NAMALWA (cell line): ENCODE data around the gene PPP1R17.

Experiments
- DNase-seq: peaks from one replicate; pipeline ENCODE4 v3.0.0-alpha.2; 2015; ENCODE audit warnings: low spot score

PPP1R17 gene

DNA sequence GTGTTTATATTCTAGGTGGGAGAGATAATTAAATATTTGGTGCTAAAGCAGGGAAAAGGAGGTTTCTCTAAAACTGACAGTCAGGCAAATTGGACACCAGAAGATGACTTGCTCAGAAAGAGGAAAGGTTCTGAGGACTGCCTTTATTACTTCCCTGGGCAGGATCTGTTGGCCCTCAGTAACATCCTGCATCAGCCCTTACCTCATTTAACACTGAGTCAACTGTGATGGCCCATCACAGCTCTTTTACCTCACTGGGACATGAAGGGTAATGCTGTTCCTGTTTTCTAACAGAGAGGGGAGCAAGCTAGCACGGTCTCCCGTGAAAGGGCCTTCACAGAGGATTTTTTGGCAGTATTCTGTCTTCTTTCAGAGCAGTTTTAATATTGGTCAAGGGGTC, 12.0 kb downstream of the PPP1R17 start:
- no peak for DNase-seq

DNA sequence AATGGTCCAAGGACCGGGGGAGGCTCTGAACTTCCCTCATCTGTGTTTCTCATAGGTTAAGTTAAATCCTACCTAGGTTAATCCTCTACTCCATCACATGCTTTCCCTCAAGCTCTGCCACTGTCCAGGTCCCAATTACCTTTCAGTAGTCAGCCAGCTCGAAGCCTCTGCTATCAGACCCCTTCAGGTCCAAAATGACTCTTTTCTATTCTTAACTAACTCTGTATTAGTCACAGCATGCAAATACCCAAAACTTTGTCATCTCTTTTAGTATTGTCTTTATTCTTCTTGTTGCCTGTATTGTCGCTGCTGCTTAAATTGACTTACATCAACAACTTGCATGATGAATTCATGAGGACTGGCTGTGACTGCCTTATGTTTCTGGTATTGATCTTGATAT, 15.3 kb downstream of the PPP1R17 start:
- no peak for DNase-seq

DNA sequence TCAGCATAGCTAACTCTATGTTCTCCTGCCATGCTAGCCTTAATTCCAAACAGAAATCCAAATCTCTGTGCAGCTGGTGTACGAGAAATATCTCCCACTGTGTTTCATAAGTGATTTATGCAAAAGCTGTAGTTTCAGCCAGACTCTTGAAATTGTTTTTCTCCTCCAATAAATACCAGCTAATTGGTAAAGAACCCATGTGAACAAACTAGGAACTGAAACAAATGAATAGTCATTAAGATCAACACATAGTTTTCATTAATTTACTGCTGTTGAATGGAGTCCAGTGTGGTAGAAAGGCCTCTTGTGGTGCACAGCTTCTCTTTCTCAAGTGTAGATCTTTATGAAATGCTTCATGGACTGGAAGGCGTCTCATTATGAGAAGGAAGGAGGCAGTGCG, 18.4 kb downstream of the PPP1R17 start:
- DNase-seq, result no peak

DNA sequence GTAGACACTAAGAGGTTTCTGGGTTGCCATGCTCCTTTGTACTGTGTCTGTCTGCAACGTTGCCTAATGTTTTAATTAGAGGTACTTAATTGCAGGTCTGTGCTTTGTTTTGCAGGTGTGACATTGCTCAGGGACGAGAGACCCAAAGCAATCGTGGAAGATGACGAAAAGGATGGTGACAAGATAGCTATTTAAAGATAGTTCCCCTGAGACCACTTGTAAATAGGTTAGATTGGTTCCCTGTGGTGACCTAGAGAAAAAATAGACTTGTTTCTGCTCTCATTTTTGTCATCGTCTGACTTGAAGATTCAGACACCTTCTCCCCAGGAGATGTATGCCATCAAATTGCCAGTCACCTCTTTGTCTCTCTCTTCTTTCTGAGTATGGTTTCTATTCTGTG, 20.1 kb downstream of the PPP1R17 start:
- DNase-seq, result no peak

DNA sequence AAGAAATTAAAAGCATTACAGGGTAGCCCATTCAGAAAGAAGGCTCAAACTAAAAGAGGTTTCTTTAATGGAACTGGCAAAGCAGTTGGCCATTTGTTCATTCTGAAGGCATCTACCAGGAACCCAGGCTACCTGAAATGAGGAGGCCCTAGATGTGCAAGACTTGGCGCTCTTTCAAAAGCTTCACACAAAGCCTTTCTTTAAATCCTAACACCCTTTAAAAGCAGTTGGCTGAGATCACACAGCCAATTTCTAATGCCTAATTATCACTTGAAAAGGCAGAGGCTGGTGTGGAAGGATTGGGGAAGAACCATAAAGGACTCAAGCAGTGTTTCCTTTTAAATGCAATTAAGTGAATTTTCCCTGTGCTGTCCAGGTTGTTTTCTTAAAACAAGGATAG, 23.2 kb downstream of the PPP1R17 start:
- DNase-seq, result no peak

DNA sequence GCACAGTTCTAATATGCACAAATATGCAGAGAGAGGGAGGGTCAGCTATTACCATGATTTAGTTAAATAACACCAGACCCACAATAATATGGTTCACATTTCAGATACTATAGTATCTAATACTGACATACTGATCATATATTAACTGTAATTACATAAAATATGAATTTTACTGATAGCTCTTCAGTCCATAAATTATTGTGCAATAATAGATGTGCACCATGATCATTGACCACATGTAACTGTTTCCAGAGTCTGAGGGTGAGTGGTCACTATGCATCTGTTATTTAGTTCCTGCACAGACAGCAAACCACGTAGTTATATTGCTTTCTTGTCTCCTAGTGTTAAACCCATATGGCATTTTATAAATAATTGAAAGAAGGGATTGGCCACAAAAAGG, 29.3 kb downstream of the PPP1R17 start:
- no peak for DNase-seq

DNA sequence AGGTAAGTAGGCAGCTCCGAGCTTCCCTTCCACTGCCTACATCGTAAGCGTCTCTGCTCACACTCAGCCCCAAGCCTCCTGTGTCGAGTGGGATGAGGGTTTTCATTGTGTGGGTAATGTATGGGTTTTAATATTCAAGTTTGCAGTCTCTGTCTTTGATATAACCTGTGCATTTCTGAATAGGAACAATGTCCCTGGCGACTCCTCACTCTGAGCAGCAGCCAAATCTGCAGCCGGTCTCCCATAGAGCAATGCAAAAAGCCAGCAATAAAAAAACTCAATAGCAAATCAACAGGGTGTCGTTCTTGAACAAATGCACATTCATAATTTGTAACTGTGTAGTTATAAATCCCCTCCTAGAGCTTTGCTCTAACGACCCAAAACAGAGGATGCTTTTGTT, 33.4 kb downstream of the PPP1R17 start:
- no peak for DNase-seq

DNA sequence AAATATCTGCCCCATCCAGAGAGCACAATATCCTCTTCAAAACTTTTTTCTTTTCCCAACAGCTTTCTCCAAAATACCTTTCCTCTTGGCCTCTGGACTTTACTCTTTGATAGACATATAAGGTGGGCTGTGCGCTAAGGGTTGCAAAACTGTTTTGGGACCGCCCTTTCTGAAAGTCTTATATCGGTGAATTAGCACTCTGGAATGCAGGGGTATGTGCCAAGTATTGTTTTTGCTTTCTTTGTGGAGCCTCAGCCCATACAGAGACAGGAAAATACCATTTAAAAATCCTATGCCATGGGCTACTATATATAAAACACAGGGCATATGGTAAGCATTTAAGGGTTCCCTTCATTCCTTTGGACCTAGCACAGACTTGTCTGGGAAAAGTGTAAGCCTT, 37.7 kb downstream of the PPP1R17 start:
- DNase-seq, result no peak

DNA sequence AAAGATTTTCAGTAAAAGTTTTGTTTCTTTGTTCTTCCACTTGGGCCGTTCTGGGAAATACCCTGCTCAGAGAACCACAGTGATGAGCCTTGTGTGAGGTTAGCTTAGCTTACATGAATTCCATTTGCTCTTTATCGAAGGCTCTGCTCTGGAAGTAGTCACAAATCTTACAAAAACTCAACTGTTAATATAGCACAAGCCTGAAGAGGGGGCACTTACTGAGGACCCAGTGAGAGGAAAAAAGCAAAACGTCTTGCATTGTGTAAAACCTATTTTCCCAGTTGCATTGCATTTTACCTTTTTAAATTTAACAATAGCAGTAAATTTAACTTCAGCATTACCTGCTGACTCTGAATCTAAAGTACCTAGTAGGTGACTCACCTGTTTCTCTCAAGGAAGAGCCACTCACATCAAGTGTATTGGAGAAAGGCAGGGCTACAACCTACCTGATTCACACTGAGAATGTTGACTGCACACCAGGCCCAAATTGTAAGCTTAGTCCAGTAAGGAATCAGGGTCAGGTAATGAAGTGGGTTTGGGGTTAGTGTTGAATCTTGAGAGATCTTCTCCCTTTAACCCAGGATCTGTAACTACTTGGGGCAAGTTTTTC, 42.3 kb downstream of the PPP1R17 start:
- peak; percentile 22 for DNase-seq

DNA sequence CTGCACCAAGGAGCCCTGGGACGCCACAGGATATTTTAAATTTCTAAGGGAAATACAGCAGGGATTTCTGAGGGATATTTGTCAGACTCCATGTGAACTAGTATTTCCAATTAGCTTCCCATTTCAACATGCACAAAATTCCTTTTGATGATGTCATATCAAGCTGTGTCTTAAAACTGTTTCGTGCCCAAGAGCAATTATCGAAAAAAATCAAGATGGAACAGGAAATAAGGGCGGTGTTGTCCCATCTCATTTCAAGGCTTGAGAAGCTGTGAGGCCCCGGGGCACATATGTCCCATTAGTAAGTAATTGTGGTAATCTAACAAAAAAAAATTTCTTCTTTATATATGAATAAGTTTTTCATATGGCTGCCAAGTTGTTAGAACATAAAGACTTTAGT, 47.4 kb downstream of the PPP1R17 start:
- no peak for DNase-seq

DNA sequence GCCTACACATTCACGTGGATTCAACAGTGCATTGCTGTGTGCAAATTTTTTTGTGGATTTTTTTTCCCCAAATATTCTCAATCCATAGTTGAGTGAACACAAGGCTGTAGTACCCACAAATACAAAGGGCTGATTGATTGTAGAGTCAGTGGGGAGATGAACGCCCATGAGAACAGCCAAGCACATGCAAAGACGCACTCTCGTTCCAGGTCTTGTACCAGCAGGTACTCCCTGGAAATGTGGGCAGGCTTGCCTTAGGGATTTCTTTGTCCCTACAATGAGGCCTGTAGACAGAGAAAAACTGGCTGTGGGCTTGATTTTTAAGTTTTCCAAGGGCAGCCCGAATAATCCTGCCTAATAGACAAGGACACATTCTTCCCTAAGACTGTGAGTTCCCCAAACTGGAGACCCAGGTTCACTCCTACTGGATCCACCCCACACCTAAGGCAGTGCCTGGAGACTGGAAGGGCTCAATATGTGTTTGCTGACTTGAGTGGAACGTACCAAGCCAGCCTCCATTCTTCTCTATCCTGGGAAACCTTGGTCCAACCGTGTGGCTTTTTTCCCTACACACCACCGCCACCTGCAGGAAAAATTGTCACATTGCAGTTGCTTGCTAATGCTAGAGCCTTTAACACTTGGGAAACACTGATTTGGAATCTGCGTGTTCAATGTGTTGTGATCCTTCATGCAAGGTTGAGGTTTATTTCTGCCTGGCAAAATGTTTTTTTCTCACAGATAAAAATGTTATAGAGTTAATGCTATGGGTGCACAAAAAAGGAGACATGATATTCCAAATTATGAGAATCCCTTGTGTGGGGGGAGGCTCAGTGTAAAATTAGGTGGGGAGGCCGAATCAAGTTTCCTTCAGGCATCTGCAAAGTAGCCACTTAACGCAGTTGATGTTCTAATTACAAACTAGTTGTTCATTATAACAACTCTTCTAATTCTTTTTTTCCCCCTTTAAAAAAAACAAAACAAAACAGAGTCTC, 49.3 kb downstream of the PPP1R17 start:
- peak; percentile 69 for DNase-seq

DNA sequence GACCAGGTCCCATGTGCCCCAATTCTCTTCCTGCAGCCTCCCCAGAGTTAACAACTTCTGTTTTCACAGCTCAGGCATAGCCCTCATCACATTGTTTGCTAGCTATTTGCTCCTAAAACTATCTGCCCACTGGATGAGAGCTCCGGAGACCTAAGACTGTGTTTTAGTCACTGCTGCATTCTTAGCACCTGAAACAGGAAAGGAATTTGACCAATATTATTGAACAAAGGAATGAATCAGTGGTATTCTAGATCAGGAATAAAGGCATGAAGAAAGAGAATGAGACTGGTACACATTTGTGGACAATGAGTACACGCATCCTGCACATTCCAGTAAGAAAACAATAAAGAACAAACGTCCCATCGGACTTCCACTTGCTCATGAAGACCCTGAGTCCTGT, 54.8 kb downstream of the PPP1R17 start:
- no peak for DNase-seq

DNA sequence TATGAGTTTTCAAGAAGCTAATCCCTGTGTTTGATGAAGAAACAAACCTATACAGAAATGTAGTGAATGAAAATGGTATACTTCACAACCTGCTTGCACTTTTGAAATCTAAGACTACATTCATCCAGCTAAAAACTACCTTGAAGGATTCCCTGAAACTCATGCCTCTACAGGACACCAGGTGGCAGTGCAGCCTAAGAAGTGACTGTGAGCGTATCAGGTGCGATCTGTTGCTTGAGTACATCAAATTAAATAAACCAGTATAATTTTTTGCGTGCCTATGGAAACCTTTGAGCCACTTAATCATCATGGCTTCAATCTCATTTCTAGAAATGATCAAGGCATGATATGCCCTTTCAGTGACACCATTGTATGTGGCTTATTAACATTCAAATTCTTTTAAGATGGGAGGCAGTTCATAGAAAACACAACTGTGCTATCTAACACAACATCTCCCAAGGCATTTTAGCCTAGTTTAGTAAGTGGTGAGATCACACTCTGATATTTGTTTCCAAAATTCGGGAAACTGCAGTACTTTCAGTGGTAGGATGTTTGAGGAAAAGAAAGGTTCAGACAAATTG, 57.4 kb downstream of the PPP1R17 start:
- DNase-seq, result peak; percentile 79

DNA sequence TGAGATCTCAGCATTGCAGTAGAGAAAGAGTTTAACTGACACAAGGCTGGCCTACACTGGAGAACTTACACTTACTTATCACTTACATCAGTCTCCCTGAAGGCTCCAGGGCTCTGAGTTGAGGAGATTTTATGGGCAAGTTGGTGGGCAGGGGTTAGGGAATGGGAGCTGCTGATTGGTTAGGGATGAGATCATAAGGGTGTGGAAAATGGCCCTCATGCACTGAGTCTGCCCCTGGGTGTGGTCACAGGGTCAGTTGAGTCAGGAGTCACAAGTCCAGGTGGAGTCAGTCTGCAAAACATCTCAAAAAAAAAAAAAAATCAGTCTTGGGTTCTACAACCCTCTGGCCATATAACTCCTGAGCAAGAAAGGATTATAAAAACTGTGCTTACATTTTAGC, 60.5 kb downstream of the PPP1R17 start:
- no peak for DNase-seq

DNA sequence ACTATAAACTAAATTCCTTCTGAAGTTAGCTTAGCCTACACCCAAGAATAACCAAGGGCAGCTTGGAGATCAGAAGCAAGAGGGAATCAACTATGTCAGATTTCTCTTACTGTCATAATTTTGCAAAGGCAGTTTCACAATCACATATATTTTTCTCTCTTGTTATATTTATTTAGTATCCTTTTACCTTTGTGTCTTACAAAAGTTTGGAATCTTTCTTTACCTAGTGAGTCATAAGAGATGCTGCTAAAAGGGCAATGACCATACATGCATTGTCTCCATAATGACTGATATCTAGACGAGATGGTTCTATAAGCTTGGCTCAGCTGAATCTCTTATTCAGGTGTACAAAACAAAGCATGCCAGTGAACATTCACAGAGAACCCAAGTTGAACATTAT, 61.1 kb downstream of the PPP1R17 start:
- DNase-seq, result no peak

DNA sequence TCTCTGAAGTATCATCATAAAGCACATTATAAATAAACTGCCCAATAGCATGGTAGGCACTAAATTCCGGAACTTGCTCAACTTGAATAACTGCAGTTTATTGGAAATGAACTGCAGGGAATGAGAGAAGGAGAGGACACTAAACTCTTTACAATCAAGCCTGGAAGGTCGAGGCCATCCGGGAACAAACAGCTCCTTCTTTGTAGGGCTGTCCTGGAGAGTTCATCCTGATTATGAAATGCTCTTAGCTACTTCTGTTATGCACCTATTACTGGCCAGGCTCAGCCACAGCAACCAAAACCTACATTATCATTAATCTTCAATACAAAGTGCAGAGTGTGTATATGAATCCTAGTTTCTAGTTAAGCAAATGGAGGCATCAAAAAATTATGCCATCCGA, 64.7 kb downstream of the PPP1R17 start:
- DNase-seq, result no peak
